NCI-H774 (cell line): ENCODE results near the gene PRPH2.

Experiments used
- DNase-seq: peaks from one replicate; lab custom pipeline; 2025; lab: John Stamatoyannopoulos, UW

PRPH2 gene, protein sequence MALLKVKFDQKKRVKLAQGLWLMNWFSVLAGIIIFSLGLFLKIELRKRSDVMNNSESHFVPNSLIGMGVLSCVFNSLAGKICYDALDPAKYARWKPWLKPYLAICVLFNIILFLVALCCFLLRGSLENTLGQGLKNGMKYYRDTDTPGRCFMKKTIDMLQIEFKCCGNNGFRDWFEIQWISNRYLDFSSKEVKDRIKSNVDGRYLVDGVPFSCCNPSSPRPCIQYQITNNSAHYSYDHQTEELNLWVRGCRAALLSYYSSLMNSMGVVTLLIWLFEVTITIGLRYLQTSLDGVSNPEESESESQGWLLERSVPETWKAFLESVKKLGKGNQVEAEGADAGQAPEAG

GRCh38 chr6:42722497-42722896 is at the start of gene PRPH2:
Gene PRPH2, minus strand, starts transcription at chr6:42722597. Its CDS starts 263 bp downstream, at chr6:42722334.
- DNase-seq: no peak

- DNase-seq: no peak
Observed at GRCh38 chr6:42771741-42772100, 49.3 kb upstream of the PRPH2 start.

DNA sequence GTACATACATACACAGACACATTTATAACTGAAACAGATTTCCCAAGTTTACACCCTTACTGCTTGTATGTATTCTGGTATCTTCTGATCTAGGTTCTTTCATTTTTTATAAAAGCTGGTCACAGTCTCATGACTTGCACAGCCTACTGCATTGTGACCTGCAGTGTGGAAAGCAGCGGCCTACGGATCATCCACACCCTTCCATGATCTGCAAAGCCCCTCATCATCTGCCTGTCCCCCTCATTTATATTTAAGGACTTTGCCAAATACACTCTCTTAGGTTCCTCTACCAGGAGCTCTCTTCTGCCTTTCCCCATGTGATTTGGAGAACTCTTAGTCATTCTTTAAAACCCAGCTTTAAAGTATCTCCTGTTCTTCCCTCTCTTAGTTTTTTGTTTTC is 47.4 kb upstream of the PRPH2 start:
- no peak for DNase-seq

- DNase-seq: no peak
Observed at GRCh38 chr6:42769051-42769450, 46.7 kb upstream of the PRPH2 start.

DNA sequence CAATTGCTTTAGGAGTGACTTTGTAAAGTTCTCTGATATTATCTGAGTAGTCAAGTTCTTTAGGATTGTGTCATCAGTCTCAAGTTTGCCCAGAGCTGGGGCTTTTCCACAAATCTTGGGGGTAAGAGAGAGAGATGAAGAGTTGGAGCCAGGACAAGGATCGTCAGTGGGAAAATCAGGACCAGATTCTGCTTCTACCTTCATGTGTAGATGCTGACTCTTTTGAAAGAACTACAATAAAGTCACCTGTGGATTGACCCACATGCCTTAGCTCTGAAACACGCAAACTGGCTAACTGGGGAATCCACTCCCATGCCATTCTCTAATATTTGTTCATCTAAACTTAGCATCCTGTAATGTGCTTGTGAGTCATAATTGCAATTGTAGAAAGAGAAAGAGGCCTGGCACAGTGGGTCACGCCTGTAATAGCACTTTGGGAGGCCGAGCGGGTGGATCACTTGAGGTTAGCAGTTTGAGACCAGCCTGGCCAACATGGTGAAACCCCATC is 43.8 kb upstream of the PRPH2 start:
- no peak for DNase-seq

- no peak for DNase-seq
Observed at GRCh38 chr6:42764911-42765648, 42.7 kb upstream of the PRPH2 start.

GRCh38 chr6:42762950-42763349 is 40.6 kb upstream of the PRPH2 start:
- DNase-seq: no peak

GRCh38 chr6:42762426-42762859 is 40.0 kb upstream of the PRPH2 start:
- DNase-seq: no peak

GRCh38 chr6:42761287-42762067 is 39.1 kb upstream of the PRPH2 start:
- no peak for DNase-seq

DNA sequence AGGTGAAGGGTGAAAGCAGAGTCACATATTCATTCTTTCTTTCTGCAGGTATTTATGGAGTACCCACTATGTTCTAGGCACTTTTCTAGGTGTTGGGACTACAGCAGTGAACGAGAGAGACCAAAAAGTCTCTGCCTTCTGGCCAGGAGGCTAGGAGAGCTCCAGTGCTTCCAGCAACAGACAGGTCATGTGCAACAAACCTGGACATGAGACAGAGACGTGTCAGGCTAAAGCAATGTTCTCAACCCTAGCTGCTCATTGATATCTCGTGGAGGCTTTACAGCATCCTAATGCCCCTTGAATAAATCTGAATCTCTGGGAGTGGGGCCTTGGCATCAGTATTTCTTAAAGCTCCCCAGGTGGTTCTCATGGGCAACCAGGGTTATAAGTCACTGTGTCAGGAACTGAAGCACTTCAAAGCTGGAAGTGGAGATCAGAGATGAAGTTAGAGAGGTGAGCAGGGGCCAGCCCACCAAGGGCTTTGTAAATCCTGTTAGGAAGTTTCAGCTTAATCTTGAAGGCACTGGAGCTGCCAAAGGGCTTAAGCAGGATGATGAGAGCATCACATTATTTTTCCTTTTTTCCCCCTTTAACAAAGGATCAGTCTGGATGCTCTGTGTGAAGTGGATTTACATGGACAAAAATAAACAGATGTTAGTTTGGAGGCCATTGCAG is 36.5 kb upstream of the PRPH2 start:
- DNase-seq: no peak

DNA sequence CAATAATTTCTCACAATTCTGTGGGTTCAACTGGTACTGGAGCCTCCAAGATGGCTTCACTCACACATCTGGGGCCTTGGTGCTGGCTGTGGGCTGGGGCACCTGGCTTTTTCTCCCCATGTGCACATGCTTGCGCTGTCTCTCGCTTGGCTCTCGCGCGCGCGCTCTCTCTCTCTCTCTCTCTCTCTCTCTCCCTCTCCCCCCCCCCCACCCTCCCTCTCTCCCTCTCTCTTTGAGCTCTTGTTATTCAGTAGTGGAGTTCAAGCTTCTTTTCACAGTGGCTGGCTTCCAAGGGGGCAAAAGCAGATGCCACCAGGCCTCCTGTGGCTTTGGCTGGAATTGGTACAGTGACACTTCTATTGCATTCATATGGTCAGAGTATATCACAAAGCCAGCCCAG is 34.3 kb upstream of the PRPH2 start:
- DNase-seq: no peak

- DNase-seq: no peak
Observed at GRCh38 chr6:42754759-42755158, 32.4 kb upstream of the PRPH2 start.

DNA sequence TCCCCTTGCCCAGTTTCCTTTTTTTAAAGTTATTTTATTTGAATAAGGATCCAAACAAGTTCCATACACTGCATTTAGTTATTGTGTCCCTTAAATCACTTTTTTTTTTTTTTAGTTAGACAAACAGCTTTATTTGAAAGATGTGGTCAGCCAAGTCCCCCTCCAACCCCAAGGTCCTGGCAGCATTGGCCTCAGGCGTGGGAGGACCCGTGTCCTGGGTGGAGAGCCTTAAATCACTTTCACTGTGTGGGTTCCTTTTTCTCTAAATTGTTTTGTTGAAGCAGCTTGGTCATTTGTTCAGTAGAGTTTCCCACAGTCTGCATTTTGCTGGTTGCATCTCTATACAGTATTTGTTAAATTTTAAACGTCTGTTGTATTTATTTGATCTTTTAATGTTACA is 28.7 kb upstream of the PRPH2 start:
- DNase-seq: no peak

GRCh38 chr6:42748203-42748898 is 26.0 kb upstream of the PRPH2 start:
- DNase-seq: no peak

DNA sequence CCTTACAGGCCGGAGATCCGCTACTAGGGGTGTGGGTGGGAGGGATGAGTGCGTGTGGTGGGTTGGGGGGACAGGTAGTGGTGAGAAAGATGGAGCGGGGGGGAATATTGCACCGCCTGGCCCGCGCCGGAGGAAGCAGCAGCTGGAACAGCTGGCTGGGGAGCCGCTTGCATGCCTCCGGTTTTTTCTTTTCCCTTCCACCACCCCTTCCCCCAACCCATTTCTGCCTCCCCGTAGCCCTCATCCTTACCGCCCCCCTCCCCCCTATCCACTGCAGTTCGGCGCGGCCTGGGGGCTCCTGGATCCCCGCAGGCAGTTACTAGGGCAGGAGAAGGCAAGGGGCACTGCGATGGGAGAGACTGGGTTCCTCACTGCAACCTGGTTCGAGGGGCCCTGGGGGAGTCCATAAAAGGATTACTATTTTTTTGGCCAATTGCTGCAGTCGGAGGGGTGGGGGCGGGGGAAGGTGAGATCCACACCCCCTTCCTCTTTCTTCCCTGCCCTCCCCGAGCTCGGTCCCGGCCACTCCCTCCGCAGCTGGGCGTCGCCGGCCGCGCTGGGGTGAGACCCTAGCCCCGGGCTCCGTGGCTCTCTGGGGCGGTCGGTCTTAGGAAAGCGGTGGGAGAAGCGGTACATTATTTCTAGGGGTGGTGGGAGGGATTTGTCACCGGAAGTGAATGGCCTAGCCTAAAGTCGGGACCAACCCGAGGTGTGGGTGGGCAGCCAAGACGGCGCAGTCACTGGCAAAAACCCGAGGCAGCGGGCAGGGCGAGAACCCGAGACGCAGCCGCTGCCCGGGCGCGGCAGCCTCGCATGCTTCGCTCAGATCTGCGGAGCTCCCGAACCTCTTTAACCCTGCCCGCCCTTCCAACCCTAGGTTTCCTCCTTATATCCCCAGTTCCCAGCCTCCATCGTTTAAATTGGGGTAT is 24.3 kb upstream of the PRPH2 start:
- peak; percentile 78 for DNase-seq

GRCh38 chr6:42745640-42746462 is 23.5 kb upstream of the PRPH2 start, which contains the start of gene TBCC:
Gene TBCC, minus strand, starts transcription at chr6:42746103. Its CDS starts 30 bp downstream, at chr6:42746073.
- peak; percentile 96 for DNase-seq

GRCh38 chr6:42745083-42745639 is 22.8 kb upstream of the PRPH2 start:
- DNase-seq: no peak

- DNase-seq: no peak
Observed at GRCh38 chr6:42744351-42744893, 22.0 kb upstream of the PRPH2 start.
